Fibroblast of lung (primary cell): ENCODE data around the gene LPP.

ENCODE experiments used
- CTCF ChIP-seq, 2 donors: IDR thresholded peaks in 1 of 2; conservative IDR thresholded peaks in 1 of 2; 1 replicate in 1 of 2; 2 replicates in 1 of 2; pipeline ENCODE4 v1.5.1; 2011 to 2012; ENCODE audit warnings: low read length in 2 of 2, control low read depth in 1 of 2, inconsistent platforms in 1 of 2, low read depth in 1 of 2, mild to moderate bottlenecking in 1 of 2
- EZH2 ChIP-seq: IDR thresholded peaks from 2 replicates; pipeline ENCODE4 v1.5.1; 2012; ENCODE audit warnings: low read length, control low read depth, mild to moderate bottlenecking; ENCODE audit errors: missing control alignments

- no peak for TF ChIP-seq CTCF (conservative IDR thresholded peaks at IDR 0.05 in 1 of 2, IDR thresholded peaks at IDR 0.05 in 1 of 2; ENCODE audit: low read depth in 1 of 2, low read length in 2 of 2)
- no peak for TF ChIP-seq EZH2
Observed at GRCh38 chr3:188580659-188581058, 426.7 kb downstream of the LPP start.
